Esophagus muscularis mucosa (tissue), 4 donors: Measurements from ENCODE around the gene SKIC2. TPM values are rescaled to one million over a fixed set of nuclear protein-coding genes. Genes with fewer than 3 reads are reported as not detected.

ENCODE experiments used
- DNase-seq: peaks from one replicate; pipeline ENCODE4 v3.0.0-alpha.2; 2017; ENCODE audit errors: extremely low spot score
- H3K27ac ChIP-seq, 4 donors: fragments of 200-600 bp; sonication (generic); replicated peaks in 1 of 4; 1 replicate in 3 of 4; 2 replicates in 1 of 4; pipeline ENCODE4 v1.5.1; 2016 to 2019; ENCODE audit warnings: mild to moderate bottlenecking in 1 of 4
- H3K27me3 ChIP-seq, 4 donors: fragments of 200-600 bp; sonication (generic); one replicate each; pipeline versions ENCODE4 v1.5.1 to v1.6.0; 2016 to 2019
- H3K36me3 ChIP-seq, 4 donors: fragments of 200-600 bp; sonication (generic); one replicate each; pipeline ENCODE4 v1.5.1; 2016 to 2019
- H3K4me1 ChIP-seq, 4 donors: fragments of 200-600 bp; sonication (generic); one replicate each; pipeline ENCODE4 v1.5.1; 2016 to 2019
- H3K4me3 ChIP-seq, 4 donors: fragments of 200-600 bp; sonication (generic); 1 replicate in 2 of 4; 2 replicates in 2 of 4; pipeline ENCODE4 v1.5.1; 2016 to 2019; ENCODE audit warnings: mild to moderate bottlenecking in 4 of 4, moderate library complexity in 1 of 4
- H3K9me3 ChIP-seq, 4 donors: fragments of 200-600 bp; sonication (generic); 1 replicate in 3 of 4; 2 replicates in 1 of 4; pipeline ENCODE4 v1.5.1; 2016 to 2019
- CTCF ChIP-seq, 3 experiments: fragments of 200-600 bp in 2 of 3; fragments of 450-650 bp in 1 of 3; sonication (generic) in 2 of 3; IDR thresholded peaks; one replicate each; pipeline ENCODE4 v1.5.1; 2017 to 2019; ENCODE audit warnings: antibody characterized with exemption in 3 of 3, mild to moderate bottlenecking in 2 of 3, moderate library complexity in 1 of 3
- EP300 ChIP-seq: sonication (generic); formaldehyde crosslinking; IDR thresholded peaks from one replicate; pipeline ENCODE4 v1.6.1; 2017; ENCODE audit warnings: antibody characterized with exemption
- POLR2A ChIP-seq: fragments of 450-650 bp; IDR thresholded peaks from one replicate; pipeline ENCODE4 v1.6.1; 2017; ENCODE audit warnings: antibody characterized with exemption, moderate library complexity, mild to moderate bottlenecking, low read depth
- POLR2AphosphoS5 ChIP-seq, 2 donors: sonication (generic); formaldehyde crosslinking; IDR thresholded peaks; one replicate each; pipeline ENCODE4 v1.6.1; 2017; ENCODE audit warnings: antibody characterized with exemption in 2 of 2
- WGBS: methylation state at CpG from one replicate; pipeline ENCODE4 v1.1.5; 2018; 5-methylcytosine and 5-hydroxymethylcytosine counted together
- intact Hi-C: fragments of 100-400 bp; cut with DNase I; formaldehyde crosslinking; loops from one replicate; pipeline ENCODE4 v1.15.1; 2023
- total RNA-seq, 4 donors: library from RNA; depleted of rRNA; stranded (reverse); fragments of >200 nt; gene quantifications; one replicate each; pipeline versions ENCODE4 v1.1.0 to v1.2.1, GENCODE V29; 2016

The SKIC2 gene
- total RNA-seq, 4 donors from 2014 or later: 23.3 to 33.2 (median 28.5) TPM

DNA sequence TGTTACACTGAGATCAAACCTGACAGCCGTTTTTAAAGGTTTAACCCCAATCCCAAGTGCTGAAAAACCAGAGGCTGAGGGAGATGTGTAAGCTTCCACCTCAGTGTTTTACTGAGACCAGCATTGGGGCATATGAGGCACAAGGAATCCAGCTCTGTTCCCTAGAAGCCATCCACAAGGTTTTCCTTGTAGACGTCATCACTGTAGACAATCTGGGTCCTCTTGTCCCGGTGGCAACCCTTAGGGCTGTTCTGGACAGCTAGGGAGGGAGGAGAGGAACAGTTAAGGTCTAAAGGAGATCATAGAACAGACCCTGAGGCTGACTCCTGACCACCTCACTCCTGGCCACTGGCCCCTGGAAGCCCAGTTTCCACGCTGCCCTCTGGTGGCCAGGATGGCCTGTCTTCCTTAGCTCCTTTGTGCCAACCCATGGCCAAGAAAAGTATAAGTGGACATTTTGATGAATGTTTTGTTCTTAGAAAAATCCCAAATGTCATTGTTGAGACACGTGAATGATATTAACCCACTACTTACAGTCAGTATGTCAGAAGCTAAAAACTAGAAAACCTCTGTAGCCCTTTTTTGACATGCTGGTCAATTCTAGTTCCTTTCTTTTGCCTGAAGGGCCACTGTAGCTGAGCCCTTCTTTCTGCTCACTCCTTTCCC is 6.7 kb upstream of the SKIC2 start:
- H3K4me1 ChIP-seq: peaks cover 0 to 14% (median 11%) of the 10 kb centered on the region in 4 donors
- H3K27me3 ChIP-seq: no peaks in the 10 kb centered on the region
- WGBS: 40% methylated on average over 5 of the region's 5 CpGs
- DNase-seq: no peak
- TF ChIP-seq POLR2AphosphoS5 (IDR thresholded peaks at IDR 0.05) (peak in 1 of 2 donors; percentile 46), EP300 (no peak), POLR2A (no peak), CTCF (IDR thresholded peaks at IDR 0.05) (peak; percentile 66 to 77 (median 71))
- peaks cover 40 to 71% (median 60%) of the 10 kb centered on the region in 4 donors for H3K36me3 ChIP-seq
- H3K27ac ChIP-seq: peak overlapping the region; percentile 18 to 60 (median 36)
- no peak overlapping the region for H3K4me3 ChIP-seq
- intact Hi-C loops: loop anchor here (5.0 kb wide), 1 partner anchor 55 kb away; the partner anchor contains the start of gene EHMT2
- no peaks in the 10 kb centered on the region for H3K9me3 ChIP-seq

- no peak for DNase-seq
- no peak overlapping the region for H3K4me3 ChIP-seq
- intact Hi-C loops: loop anchor here (5.0 kb wide), 1 partner anchor 56 kb away; the partner anchor contains the start of gene EHMT2
- no peaks in the 10 kb centered on the region for H3K9me3 ChIP-seq
- H3K36me3 ChIP-seq: peaks cover 40 to 71% (median 60%) of the 10 kb centered on the region in 4 donors
- peak overlapping the region; percentile 18 to 60 (median 36) for H3K27ac ChIP-seq
- TF ChIP-seq EP300: no peak
- no peak for TF ChIP-seq CTCF (IDR thresholded peaks at IDR 0.05)
- H3K4me1 ChIP-seq: peaks cover 5 to 21% (median 17%) of the 10 kb centered on the region in 4 donors
- 65% methylated on average over 5 of the region's 5 CpGs for WGBS
- H3K27me3 ChIP-seq: no peaks in the 10 kb centered on the region
Measured at GRCh38 chr6:31952890-31953289, 6.1 kb upstream of the SKIC2 start.

- Histone ChIP-seq H3K36me3 (peaks cover 40 to 71% (median 60%) of the 10 kb centered on the region in 4 donors), H3K27me3 (no peaks in the 10 kb centered on the region), H3K27ac (no peak overlapping the region), H3K4me3 (no peak overlapping the region), H3K9me3 (no peaks in the 10 kb centered on the region), H3K4me1 (peaks cover 14 to 31% (median 26%) of the 10 kb centered on the region in 4 donors)
- TF ChIP-seq POLR2A (no peak), EP300 (no peak), POLR2AphosphoS5 (IDR thresholded peaks at IDR 0.05) (no peak), CTCF (IDR thresholded peaks at IDR 0.05) (no peak)
- DNase-seq: no peak
- 97% methylated on average over 28 of the region's 28 CpGs for WGBS
- intact Hi-C loops: loop anchor here (5.0 kb wide), 1 partner anchor 57 kb away; the partner anchor contains the start of gene EHMT2
Measured at GRCh38 chr6:31954511-31954910, 4.5 kb upstream of the SKIC2 start.

DNA sequence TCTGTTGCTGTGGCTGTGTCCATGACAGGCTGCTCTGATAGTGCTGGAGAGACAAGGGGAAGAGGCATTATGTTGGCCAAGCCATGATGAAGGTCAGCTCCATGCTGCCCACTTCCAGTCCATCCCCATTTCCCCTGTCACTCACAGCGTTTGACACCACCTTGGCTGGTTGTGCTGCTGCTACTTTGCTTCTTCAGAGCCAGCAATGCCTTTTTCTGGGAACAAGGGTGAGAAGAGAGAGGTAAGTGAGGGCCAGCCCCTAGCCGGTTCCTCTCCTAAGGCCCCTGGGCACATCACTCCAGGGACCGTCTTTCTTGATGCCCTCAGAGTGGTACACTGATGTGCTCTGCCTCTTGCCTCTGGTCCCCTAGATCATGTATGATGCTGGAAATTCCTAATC is 2.2 kb upstream of the SKIC2 start:
- peaks cover 20 to 46% (median 34%) of the 10 kb centered on the region in 4 donors for H3K4me1 ChIP-seq
- DNase-seq: no peak
- H3K4me3 ChIP-seq: no peak overlapping the region
- no peaks in the 10 kb centered on the region for H3K9me3 ChIP-seq
- no peaks in the 10 kb centered on the region for H3K27me3 ChIP-seq
- WGBS: 96% methylated on average over 3 of the region's 3 CpGs
- H3K36me3 ChIP-seq: peaks cover 45 to 75% (median 68%) of the 10 kb centered on the region in 4 donors
- no peak for TF ChIP-seq POLR2A
- no peak for TF ChIP-seq EP300
- TF ChIP-seq CTCF (IDR thresholded peaks at IDR 0.05): no peak
- TF ChIP-seq POLR2AphosphoS5 (IDR thresholded peaks at IDR 0.05): no peak
- no peak overlapping the region for H3K27ac ChIP-seq
- intact Hi-C loops: no loop called here
